HepG2 (cell line): Measurements from ENCODE around the gene CTCF. TPM values are rescaled to one million over a fixed set of nuclear protein-coding genes. Genes with fewer than 3 reads are reported as not detected.

Experiments
- ARNTL ChIP-seq: sonication (generic); formaldehyde crosslinking; IDR thresholded peaks from 2 replicates; pipeline ENCODE4 v1.4.0; 2020; ENCODE audit warnings: mild to moderate bottlenecking, missing genetic modification reagents
- ATF5 ChIP-seq: sonication (generic); formaldehyde crosslinking; IDR thresholded peaks from 2 replicates; pipeline ENCODE4 v1.4.0; 2020; ENCODE audit warnings: mild to moderate bottlenecking, low read depth, missing genetic modification reagents
- CBX5 ChIP-seq: sonication (generic); formaldehyde crosslinking; IDR thresholded peaks from 2 replicates; pipeline ENCODE4 v1.4.0; 2020; ENCODE audit warnings: missing genetic modification reagents, borderline replicate concordance
- CEBPG ChIP-seq: IDR thresholded peaks from 2 replicates; pipeline ENCODE4 v1.6.1; 2016
- EZH2 ChIP-seq: conservative IDR thresholded peaks from 2 replicates; pipeline ENCODE4 v1.6.1; 2012; ENCODE audit warnings: mild to moderate bottlenecking, low read depth, low read length, moderate library complexity
- FIP1L1 ChIP-seq: fragments of 200-400 bp; formaldehyde crosslinking; IDR thresholded peaks from 2 replicates; pipeline ENCODE4 v1.6.1; 2018; ENCODE audit warnings: low read depth, mild to moderate bottlenecking, low read length, moderate library complexity, borderline replicate concordance; ENCODE audit not compliant: insufficient read depth
- FOXC1 ChIP-seq: sonication (generic); formaldehyde crosslinking; IDR thresholded peaks from 2 replicates; pipeline ENCODE4 v1.8.0; 2022; ENCODE audit warnings: mild to moderate bottlenecking, missing genetic modification reagents, borderline replicate concordance
- MAX ChIP-seq: IDR thresholded peaks from 2 replicates; pipeline ENCODE4 v1.6.1; 2012; ENCODE audit warnings: inconsistent platforms
- NFIC ChIP-seq: IDR thresholded peaks from 2 replicates; pipeline ENCODE4 v1.6.1; 2012; ENCODE audit warnings: mild to moderate bottlenecking, low read length, inconsistent platforms
- PPARG ChIP-seq: conservative IDR thresholded peaks from 2 replicates; pipeline ENCODE4 v1.6.1; 2016; ENCODE audit warnings: missing biosample characterization, missing genetic modification reagents
- SMYD3 ChIP-seq: sonication (generic); formaldehyde crosslinking; IDR thresholded peaks from 2 replicates; pipeline ENCODE4 v1.8.1; 2023; ENCODE audit warnings: mild to moderate bottlenecking, missing genetic modification reagents
- ZNF138 ChIP-seq: sonication (generic); formaldehyde crosslinking; IDR thresholded peaks from 2 replicates; pipeline ENCODE4 v1.5.0; 2020; ENCODE audit warnings: mild to moderate bottlenecking, low read depth, missing genetic modification reagents
- ZNF224 ChIP-seq: sonication (generic); formaldehyde crosslinking; IDR thresholded peaks from 2 replicates; pipeline ENCODE4 v1.5.0; 2020; ENCODE audit warnings: mild to moderate bottlenecking, missing genetic modification reagents
- ZNF225 ChIP-seq: sonication (generic); formaldehyde crosslinking; IDR thresholded peaks from 2 replicates; pipeline ENCODE4 v1.4.0; 2020; ENCODE audit warnings: mild to moderate bottlenecking, missing genetic modification reagents
- ZNF251 ChIP-seq: sonication (generic); formaldehyde crosslinking; IDR thresholded peaks from 2 replicates; pipeline ENCODE4 v1.9.0; 2021; ENCODE audit warnings: mild to moderate bottlenecking, missing genetic modification reagents
- ZNF329 ChIP-seq: sonication (generic); formaldehyde crosslinking; IDR thresholded peaks from 2 replicates; pipeline ENCODE4 v1.9.0; 2021; ENCODE audit warnings: low read depth, mild to moderate bottlenecking, missing genetic modification reagents
- ZNF430 ChIP-seq: sonication (generic); formaldehyde crosslinking; IDR thresholded peaks from 2 replicates; pipeline ENCODE4 v1.9.0; 2021; ENCODE audit warnings: mild to moderate bottlenecking, missing genetic modification reagents
- ZNF484 ChIP-seq: sonication (generic); formaldehyde crosslinking; IDR thresholded peaks from 2 replicates; pipeline ENCODE4 v1.5.1; 2020; ENCODE audit warnings: mild to moderate bottlenecking, low read depth, missing genetic modification reagents, borderline replicate concordance
- ZNF567 ChIP-seq: sonication (generic); formaldehyde crosslinking; IDR thresholded peaks from 2 replicates; pipeline ENCODE4 v1.8.1; 2023; ENCODE audit warnings: mild to moderate bottlenecking, missing genetic modification reagents, borderline replicate concordance
- ZNF570 ChIP-seq: sonication (generic); formaldehyde crosslinking; IDR thresholded peaks from 2 replicates; pipeline ENCODE4 v1.4.0; 2020; ENCODE audit warnings: mild to moderate bottlenecking, missing genetic modification reagents, borderline replicate concordance
- ZNF598 ChIP-seq: sonication (generic); formaldehyde crosslinking; IDR thresholded peaks from 2 replicates; pipeline ENCODE4 v1.5.1; 2020; ENCODE audit warnings: mild to moderate bottlenecking, missing genetic modification reagents, borderline replicate concordance
- ZNF770 ChIP-seq: sonication (generic); formaldehyde crosslinking; IDR thresholded peaks from 2 replicates; pipeline ENCODE4 v1.5.0; 2020; ENCODE audit warnings: mild to moderate bottlenecking, missing genetic modification reagents
- ZNF878 ChIP-seq: sonication (generic); formaldehyde crosslinking; IDR thresholded peaks from 2 replicates; pipeline ENCODE4 v1.8.1; 2023; ENCODE audit warnings: mild to moderate bottlenecking, missing genetic modification reagents, moderate library complexity
- ZXDC ChIP-seq: sonication (generic); formaldehyde crosslinking; IDR thresholded peaks from 2 replicates; pipeline ENCODE4 v1.5.0; 2020; ENCODE audit warnings: mild to moderate bottlenecking, missing genetic modification reagents
- polyA plus RNA-seq, 8 experiments: library from polyadenylated mRNA; depleted of rRNA in 3 of 8; stranded (reverse) in 7 of 8; unstranded in 1 of 8; fragments of >200 nt; fragmentation: Illumina TruSeq in 4 of 8; extraction: Trizol in 4 of 8; gene quantifications; 2 replicates each; pipeline versions ENCODE4 v1.2.1 to v1.2.3, GENCODE V29; 2011 to 2016; ENCODE audit warnings: low read depth in 4 of 8, missing spikeins in 1 of 8, mixed read lengths in 1 of 8; ENCODE audit not compliant: insufficient read depth in 1 of 8
- total RNA-seq, 5 experiments: library from RNA; depleted of rRNA; stranded (reverse); fragments of >200 nt; fragmentation: Illumina TruSeq; extraction: Trizol; gene quantifications; 2 replicates each; pipeline ENCODE4 v1.2.3, GENCODE V29; 2016; ENCODE audit warnings: low read depth in 1 of 5

The CTCF gene
- total and polyA plus RNA-seq, 2 of the 13 experiments (the other 11 are each of a cell fraction or from before 2014, with no cell fraction given): 19.5 to 37.5 TPM

- TF ChIP-seq MAX (peak; percentile 41), ZNF598 (peak; percentile 87; the same call in 1 of the 2 replicates), CBX5 (CRISPR knock-in tag) (no peak; the same call in 1 of the 2 replicates), FOXC1 (CRISPR knock-in tag) (no peak), ZXDC (no peak), ZNF770 (CRISPR knock-in tag) (no peak), ATF5 (CRISPR knock-in tag) (no peak), PPARG (CRISPR knock-in tag) (peak; percentile 35), ARNTL (CRISPR knock-in tag) (no peak), EZH2 (no peak), ZNF251 (CRISPR knock-in tag) (no peak), ZNF484 (CRISPR knock-in tag) (no peak), NFIC (no peak), SMYD3 (CRISPR knock-in tag) (no peak), ZNF329 (CRISPR knock-in tag) (no peak), CEBPG (CRISPR knock-in tag) (peak; percentile 28; the same call in 1 of the 2 replicates), ZNF430 (CRISPR knock-in tag) (no peak; the same call in 1 of the 2 replicates), FIP1L1 (no peak), ZNF878 (CRISPR knock-in tag) (no peak), ZNF570 (CRISPR knock-in tag) (no peak), ZNF138 (CRISPR knock-in tag) (no peak), ZNF225 (CRISPR knock-in tag) (peak; percentile 51; the same call in 1 of the 2 replicates), ZNF224 (0 out of 2 replicates have a peak, but pooled peaks have one; percentile 65), ZNF567 (CRISPR knock-in tag) (no peak)
Measured at GRCh38 chr16:67666559-67667452, 104.5 kb downstream of the CTCF start, which contains the start of the genes C16orf86 and ENKD1 (continued).
